Ramos (cell line): ENCODE measurements around the gene AMPD2.

ENCODE experiments used
- in situ Hi-C: fragments of 300-500 bp; cut with MboI; formaldehyde crosslinking; loops from one replicate; pipeline ENCODE4 v1.14.3; 2022; ENCODE audit warnings: low sequenced_read_pairs; ENCODE audit not compliant: unreplicated experiment

The AMPD2 gene

DNA sequence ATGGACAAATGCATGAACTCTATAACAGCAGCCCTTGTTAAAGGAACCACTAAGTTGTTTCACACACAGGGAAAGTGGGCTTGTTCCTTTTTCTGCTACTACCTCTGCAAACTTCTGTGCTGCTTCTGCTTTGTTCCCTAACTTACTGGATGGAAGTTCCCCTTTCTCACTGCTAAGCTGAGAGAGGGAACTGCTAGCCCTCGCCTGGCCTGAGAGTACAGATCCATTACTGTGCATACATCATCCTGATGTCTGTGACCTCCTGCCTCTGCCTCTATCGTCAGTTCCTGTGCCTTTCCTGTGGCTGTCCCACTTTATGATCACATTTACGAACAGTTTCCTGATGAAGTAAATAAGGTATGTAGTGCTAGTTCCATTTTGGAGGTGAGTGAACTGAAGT, 3.8 kb upstream of the AMPD2 start:
- in situ Hi-C loops: no loop called here

DNA sequence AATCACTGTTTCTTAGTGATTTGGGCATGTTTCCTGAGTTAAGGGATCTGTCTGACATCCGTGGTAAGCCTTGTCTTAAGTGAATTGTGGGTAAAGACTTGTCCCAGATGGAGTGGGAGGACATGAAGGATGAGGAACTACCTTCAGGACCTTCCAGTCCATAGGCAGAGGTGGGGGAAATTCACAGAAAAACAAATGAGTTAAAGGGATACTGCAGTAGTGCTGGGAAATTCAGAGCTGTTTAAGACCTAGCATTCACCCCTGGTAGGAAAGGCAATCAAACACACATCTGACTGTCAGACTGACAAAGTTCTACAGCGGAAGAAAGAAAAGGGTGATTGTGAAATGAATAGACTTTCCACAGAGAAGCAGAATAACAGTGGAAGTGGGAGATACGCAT, 3.2 kb upstream of the AMPD2 start:
- in situ Hi-C loops: no loop called here

DNA sequence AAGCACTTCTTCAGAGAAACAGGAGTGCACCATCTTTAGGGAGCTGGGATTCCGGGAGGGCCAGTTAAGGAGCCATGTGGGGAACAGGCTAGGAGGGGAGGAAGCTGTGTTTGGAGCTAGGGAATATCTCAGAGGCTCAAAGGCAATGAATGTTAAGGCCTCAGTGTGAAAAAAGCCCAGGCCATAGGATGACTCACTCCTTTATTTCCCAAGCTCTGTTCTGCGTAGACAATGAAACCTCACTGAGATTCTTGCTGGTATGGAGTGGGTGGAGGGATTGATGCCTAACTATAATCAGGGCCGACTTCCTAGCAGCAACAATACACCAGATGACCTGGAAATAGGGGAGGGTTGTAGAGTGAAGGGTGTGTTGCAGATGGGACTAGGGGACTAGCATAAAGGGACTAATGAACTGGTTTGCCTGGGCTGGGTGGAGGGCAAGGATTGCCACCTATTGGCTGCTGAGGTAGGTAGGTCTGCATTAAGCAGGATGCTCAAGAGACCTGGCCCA, 2.3 kb upstream of the AMPD2 start:
- in situ Hi-C loops: no loop called here

GRCh38 chr1:109618661-109619575, 719 bp upstream of the AMPD2 start:
- in situ Hi-C loops: no loop called here

DNA sequence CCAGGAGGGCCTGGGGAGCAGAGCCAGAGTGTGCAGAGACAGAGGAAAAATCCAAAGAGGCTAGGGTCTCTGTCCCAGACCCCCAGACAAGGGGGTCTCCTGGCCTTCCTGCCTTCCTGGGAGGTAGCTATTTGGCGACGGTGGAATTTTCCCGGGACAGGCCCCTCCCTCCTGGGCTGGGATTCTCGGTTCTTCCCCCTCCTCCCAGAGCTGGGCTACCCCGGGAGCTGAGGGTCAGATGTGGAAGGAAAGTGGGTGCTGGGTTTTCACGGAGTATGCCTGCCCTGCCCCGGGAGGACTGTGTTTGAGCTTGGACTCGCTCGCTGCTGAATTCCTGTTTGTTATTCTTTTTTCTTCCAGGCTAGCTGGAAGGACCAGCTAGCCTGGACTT, 759 bp downstream of the AMPD2 start:
- in situ Hi-C loops: no loop called here

DNA sequence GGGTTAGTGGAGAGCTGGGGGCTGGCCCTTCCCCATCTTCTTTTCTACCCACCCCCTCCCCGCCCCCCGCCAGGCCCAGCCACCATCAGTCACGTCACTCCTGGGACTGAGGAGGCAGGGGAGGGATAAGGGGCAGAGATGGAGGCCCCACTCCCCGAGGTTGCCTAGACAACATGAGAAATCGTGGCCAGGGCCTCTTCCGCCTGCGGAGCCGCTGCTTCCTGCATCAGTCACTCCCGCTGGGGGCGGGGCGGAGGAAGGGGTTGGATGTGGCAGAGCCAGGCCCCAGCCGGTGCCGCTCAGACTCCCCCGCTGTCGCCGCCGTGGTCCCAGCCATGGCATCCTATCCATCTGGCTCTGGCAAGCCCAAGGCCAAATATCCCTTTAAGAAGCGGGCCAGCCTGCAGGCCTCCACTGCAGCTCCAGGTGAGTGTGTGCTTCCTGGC, 1.2 kb downstream of the AMPD2 start:
- in situ Hi-C loops: no loop called here

DNA sequence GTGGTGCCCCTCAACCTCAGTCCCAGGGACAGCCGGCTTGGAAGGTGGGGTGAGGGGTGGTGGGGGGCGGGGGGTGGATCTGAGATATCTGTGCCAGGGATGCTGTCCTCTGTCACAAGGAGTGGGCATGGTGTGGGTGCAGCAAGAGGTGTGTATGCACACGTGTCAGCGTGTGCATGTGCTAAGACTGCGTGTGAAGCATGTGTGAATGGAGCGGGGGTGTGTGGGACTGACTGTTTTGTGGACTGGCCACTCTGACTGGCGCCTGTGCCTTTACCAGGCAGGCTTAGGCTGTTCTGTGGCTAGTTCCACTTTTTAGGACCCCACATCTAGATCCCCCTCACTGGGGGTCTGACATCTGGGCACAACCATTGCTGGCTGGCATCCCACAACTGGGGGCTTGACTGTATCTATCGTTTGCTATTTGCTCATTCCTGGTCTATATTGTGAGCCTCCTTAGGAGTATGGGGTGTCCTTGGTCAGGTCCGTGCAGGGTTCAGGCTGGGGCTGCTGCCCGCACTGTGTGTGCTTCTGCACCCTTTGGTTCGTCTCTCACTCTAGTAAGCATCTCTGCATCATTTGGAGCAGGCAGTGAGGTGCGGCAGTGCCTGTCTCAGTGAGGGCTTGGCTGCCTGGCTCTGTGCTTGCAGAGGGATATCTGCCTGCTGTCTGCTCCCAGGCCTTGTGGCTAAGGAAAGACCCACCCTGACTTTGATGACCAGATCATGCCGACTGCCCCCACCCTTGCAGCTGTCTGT, 1.9 kb downstream of the AMPD2 start:
- in situ Hi-C loops: no loop called here

DNA sequence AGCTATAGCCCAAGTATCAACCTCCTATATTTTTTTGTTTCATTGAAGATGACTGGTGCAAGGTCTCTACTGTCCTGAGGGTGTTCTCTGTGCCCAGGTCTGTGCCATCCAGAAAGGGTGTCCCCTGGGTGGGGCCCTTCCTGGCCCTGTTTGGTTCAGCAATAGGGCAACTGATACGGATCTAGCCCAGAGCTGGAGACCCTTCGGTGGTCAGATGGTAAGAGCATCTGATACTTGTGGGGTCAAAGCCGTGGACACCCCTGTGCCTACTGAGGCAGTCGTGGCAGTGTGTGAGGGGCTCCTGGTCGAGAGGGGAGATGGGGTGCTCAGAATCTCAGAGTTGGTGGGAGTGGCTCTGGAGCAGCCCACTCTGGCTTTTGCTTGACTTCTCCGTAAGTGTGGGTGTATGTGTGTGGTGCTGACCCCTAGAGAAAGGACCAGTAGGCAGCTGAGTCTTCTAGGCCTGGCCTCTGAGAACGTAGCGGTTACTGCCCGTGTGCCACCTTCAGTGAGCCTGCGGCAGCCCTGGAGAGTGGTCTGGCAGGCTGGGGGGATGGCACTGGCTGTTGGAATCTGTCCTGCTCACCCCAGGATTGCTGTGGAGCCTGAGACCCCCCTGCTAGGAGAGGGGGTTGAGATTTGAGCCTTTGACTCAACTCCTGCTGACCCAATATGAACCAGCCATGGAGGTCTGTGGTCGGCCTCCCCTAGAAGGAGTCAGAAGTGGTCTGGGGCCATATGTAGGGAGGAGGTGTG, 2.7 kb downstream of the AMPD2 start:
- in situ Hi-C loops: no loop called here

- in situ Hi-C loops: no loop called here
These were observed 3.3 kb downstream of the AMPD2 start for GRCh38 chr1:109622895-109623294.

- in situ Hi-C loops: no loop called here
These were observed 4.0 kb downstream of the AMPD2 start for GRCh38 chr1:109623601-109624161.

- in situ Hi-C loops: loop anchor here (5.0 kb wide), 1 partner anchor 77 kb away; the partner anchor contains the start of gene GNAI3
These were observed 4.8 kb downstream of the AMPD2 start for GRCh38 chr1:109624201-109625010.

GRCh38 chr1:109625176-109625575, 5.5 kb downstream of the AMPD2 start:
- in situ Hi-C loops: loop anchor here (5.0 kb wide), 1 partner anchor 78 kb away; the partner anchor contains the start of gene GNAI3

- in situ Hi-C loops: loop anchor here (5.0 kb wide), 1 partner anchor 79 kb away; the partner anchor contains the start of gene GNAI3
These were observed 6.2 kb downstream of the AMPD2 start for GRCh38 chr1:109625601-109626560.

DNA sequence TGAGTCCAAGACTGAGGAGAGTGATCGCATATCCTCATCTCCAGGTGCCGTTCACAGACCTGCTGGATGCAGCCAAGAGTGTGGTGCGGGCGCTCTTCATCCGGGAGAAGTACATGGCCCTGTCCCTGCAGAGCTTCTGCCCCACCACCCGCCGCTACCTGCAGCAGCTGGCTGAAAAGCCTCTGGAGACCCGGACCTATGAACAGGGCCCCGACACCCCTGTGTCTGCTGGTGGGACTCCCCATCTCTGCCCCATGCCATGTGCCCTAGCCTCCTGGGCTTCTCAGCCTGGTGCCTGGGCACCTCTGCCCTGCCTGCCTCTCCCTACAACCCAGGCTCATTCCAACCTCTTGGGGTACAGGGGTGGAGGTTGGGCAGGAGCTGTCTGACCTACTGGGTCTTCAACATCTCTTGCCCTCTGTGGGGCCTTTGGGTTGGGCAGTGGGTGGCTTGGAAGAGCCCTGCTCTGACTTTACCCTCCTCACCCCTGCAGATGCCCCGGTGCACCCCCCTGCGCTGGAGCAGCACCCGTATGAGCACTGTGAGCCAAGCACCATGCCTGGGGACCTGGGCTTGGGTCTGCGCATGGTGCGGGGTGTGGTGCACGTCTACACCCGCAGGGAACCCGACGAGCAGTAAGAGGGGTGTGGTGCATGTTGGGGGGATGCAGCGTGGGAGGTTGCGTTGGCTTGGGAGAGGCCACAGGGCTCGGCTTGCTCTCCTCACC, 7.2 kb downstream of the AMPD2 start:
- in situ Hi-C loops: loop anchor here (5.0 kb wide), 1 partner anchor 80 kb away; the partner anchor contains the start of gene GNAI3

GRCh38 chr1:109627692-109628399, 8.2 kb downstream of the AMPD2 start:
- in situ Hi-C loops: loop anchor here (5.0 kb wide), 1 partner anchor 81 kb away; the partner anchor contains the start of gene GNAI3

GRCh38 chr1:109628540-109629321, 9.1 kb downstream of the AMPD2 start:
- in situ Hi-C loops: loop anchor here (5.0 kb wide), 1 partner anchor 81 kb away; the partner anchor contains the start of gene GNAI3
